Measurements from ENCODE around the gene TIMM44. TPM values are rescaled to one million over a fixed set of nuclear protein-coding genes. Genes with fewer than 3 reads are reported as not detected.

The TIMM44 gene
- total and polyA plus RNA-seq, 10 of the 15 experiments (the other 5 are each of a cell fraction or from before 2014, with no cell fraction given), result 6.6 to 90.7 (median 57.6) TPM

GRCh38 chr19:7921967-7922835 is 21.3 kb downstream of the TIMM44 start:
- DNase-seq (ENCODE audit: low read depth, low spot score) (no peak), FAIRE-seq (no peak), ATAC-seq (no peak)
- no peak overlapping the region for H3K27ac ChIP-seq (ENCODE audit: control insufficient read depth, insufficient read depth)
- ChIA-PET SMC1A (ENCODE audit: uncharacterized antibody, unreplicated experiment) (interaction anchor here (2.5 kb wide), 1 partner anchor 19 kb away, joined by 13 read pairs; the partner anchor contains the start of gene MAP2K7), RAD21 (ENCODE audit: unreplicated experiment) (interaction anchor here (0.6 to 1.1 kb wide), 2 partner anchors 18 to 123 kb away, joined by 3 to 4 read pairs; partner anchors contain the start of gene MAP2K7), CTCF (interaction anchor here (1.0 to 3.9 kb wide), 3 partner anchors 22 to 68 kb away, joined by 3 to 32 read pairs (median 19); partner anchors contain the start of gene TIMM44), POLR2A (interaction anchor here (1.6 to 2.9 kb wide), 2 partner anchors 18 to 25 kb away, joined by 4 to 27 read pairs; partner anchors contain the start of gene MAP2K7)
- no peaks in the 10 kb centered on the region for H4K20me1 ChIP-seq (ENCODE audit: control insufficient read depth, insufficient read depth)
- no peaks in the 10 kb centered on the region for H3K79me2 ChIP-seq (ENCODE audit: control insufficient read depth, insufficient read depth, low read length)
- H3K4me1 ChIP-seq (ENCODE audit: control insufficient read depth, insufficient read depth, low read length), result peaks cover 11% of the 10 kb centered on the region
- in situ Hi-C loops (cut with MboI) (no loop called here), intact Hi-C loops (cut with micrococcal nuclease; ENCODE audit: unreplicated experiment) (no loop called here)
- H3K36me3 ChIP-seq (ENCODE audit: control insufficient read depth in 2 of 2, insufficient read depth in 2 of 2, low read length in 1 of 2), result no peaks in the 10 kb centered on the region; a peak in 2 of 4 replicates
- no TSS peak for BruUV-seq (replicated peaks)
- H3K9ac ChIP-seq (ENCODE audit: control insufficient read depth, insufficient read depth, low read length), result no peak overlapping the region
- H3K9me3 ChIP-seq (replicated peaks; ENCODE audit: control insufficient read depth, insufficient read depth, low read length), result no peaks in the 10 kb centered on the region; the same call in 2 of the 3 replicates
- peaks cover 3 to 17% of the 10 kb centered on the region in 2 experiments; a peak in 3 of 4 replicates for H3K27me3 ChIP-seq (replicated peaks in 1 of 2; ENCODE audit: control insufficient read depth in 2 of 2, insufficient read depth in 2 of 2, low read length in 1 of 2)
- TF ChIP-seq SMC3 (IDR thresholded peaks at IDR 0.05; ENCODE audit: borderline replicate concordance, low read length), result no peak
- no peak for TF ChIP-seq RELA (IDR thresholded peaks at IDR 0.05; ENCODE audit: borderline replicate concordance, partially characterized antibody)
- no peak for TF ChIP-seq E2F4 (IDR thresholded peaks at IDR 0.05; ENCODE audit: low read depth, low read length)
- TF ChIP-seq PML (IDR thresholded peaks at IDR 0.05; ENCODE audit: low read length), result no peak
- TF ChIP-seq ATF3 (IDR thresholded peaks at IDR 0.05; ENCODE audit: borderline replicate concordance, extremely low read depth, low read depth, low read length), result no peak
- TF ChIP-seq TCF12 (IDR thresholded peaks at IDR 0.05; ENCODE audit: low read depth, low read length), result no peak
- TF ChIP-seq IKZF2 (IDR thresholded peaks at IDR 0.05), result no peak
- no peak for TF ChIP-seq CHD2 (IDR thresholded peaks at IDR 0.05; ENCODE audit: borderline replicate concordance, low read depth, low read length)
- no peak overlapping the region for H2AFZ ChIP-seq (ENCODE audit: control insufficient read depth, low read depth, low read length)
- whole genome bisulfite sequencing (ENCODE audit: insufficient coverage, insufficient replicate concordance, low lambda C conversion rate, missing lambda C conversion rate), result 81% methylated on average over 31 of the region's 31 CpGs
- no peak overlapping the region for H3K4me3 ChIP-seq
- H3K4me2 ChIP-seq (ENCODE audit: control insufficient read depth, insufficient read depth), result no peak overlapping the region

Data from GM12878 (cell line).